Measurements from ENCODE around the gene ATAD2B.

The ATAD2B gene

GRCh38 chr2:23844905-23845304, 82.0 kb downstream of the ATAD2B start:
- no peaks in the 10 kb centered on the region for H3F3A ChIP-seq (ENCODE audit: insufficient read depth, low read length)
- H3K4me2 ChIP-seq (ENCODE audit: low read depth, low read length): no peak overlapping the region
- no peaks in the 10 kb centered on the region for H3K4me1 ChIP-seq (ENCODE audit: low read length)
- H3K9me3 ChIP-seq (replicated peaks; ENCODE audit: insufficient read depth, low read length): no peaks in the 10 kb centered on the region
- H3K27me3 ChIP-seq (replicated peaks; ENCODE audit: insufficient read depth, low read length): no peaks in the 10 kb centered on the region
- TF ChIP-seq EZH2 (optimal IDR thresholded peaks at IDR 0.05; ENCODE audit: low read depth, low read length) (no peak), EZH2phosphoT487 (IDR thresholded peaks at IDR 0.05; ENCODE audit: low read length) (no peak)
- TF ChIP-seq, protein P1, sequence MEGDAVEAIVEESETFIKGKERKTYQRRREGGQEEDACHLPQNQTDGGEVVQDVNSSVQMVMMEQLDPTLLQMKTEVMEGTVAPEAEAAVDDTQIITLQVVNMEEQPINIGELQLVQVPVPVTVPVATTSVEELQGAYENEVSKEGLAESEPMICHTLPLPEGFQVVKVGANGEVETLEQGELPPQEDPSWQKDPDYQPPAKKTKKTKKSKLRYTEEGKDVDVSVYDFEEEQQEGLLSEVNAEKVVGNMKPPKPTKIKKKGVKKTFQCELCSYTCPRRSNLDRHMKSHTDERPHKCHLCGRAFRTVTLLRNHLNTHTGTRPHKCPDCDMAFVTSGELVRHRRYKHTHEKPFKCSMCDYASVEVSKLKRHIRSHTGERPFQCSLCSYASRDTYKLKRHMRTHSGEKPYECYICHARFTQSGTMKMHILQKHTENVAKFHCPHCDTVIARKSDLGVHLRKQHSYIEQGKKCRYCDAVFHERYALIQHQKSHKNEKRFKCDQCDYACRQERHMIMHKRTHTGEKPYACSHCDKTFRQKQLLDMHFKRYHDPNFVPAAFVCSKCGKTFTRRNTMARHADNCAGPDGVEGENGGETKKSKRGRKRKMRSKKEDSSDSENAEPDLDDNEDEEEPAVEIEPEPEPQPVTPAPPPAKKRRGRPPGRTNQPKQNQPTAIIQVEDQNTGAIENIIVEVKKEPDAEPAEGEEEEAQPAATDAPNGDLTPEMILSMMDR (IDR thresholded peaks at IDR 0.05; ENCODE audit: low read length): no peak
- no peaks in the 10 kb centered on the region for H3K79me2 ChIP-seq (ENCODE audit: low read length)
- no peak overlapping the region for H3K9ac ChIP-seq (ENCODE audit: low read length)
- no peak overlapping the region for H3K4me3 ChIP-seq (ENCODE audit: low read length)
- H4K20me1 ChIP-seq (ENCODE audit: insufficient read depth, low read length): no peaks in the 10 kb centered on the region
- DNase-seq: no peak
- H2AFZ ChIP-seq (ENCODE audit: low read length): no peak overlapping the region
- no peaks in the 10 kb centered on the region for H3K9me2 ChIP-seq (replicated peaks; ENCODE audit: insufficient read depth, low read length)
- no peak overlapping the region for H3K27ac ChIP-seq (ENCODE audit: low read length)
- H3K36me3 ChIP-seq (replicated peaks; ENCODE audit: insufficient read depth, low read length): no peaks in the 10 kb centered on the region

DNA sequence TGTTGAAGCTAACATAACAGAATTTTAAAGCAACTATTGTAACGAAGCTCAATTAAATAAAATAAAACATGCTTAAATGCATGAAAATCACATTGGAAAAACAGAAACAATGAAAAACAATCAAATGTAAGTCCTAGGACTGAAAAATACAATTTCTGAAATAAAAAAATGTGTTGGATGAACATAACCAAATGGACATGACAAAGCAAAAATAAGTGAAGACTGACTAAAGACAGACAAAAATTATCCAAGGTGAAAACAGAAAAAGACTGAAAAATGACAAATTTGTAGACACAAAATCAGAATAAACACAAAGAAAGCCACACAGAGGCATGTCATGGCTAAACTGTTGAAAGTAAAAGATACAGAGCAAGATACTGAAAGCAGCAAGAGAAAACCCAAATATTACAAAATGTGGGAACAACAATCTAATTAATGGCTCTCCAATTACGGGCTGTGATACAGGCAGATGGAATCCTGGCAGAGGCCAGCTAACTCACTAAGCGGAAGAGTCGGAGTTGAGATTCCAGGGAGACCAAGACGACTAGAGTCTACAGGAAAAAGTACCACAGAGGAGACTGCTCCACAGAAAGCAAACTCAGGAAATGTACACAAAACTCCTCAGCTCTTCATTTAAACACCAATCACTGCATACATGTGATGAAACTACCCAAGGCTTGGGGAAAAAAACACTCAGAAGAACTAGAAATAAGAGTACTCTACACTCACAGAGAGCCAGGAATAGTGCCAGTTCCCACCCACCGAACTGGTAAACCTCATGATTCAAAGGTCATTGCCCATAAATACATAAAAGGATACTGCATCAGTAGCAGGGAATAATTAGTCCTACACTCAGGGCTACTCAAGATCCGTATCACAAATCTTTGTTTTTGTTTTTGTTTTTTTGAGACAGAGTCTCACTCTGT, 83.6 kb downstream of the ATAD2B start:
- Histone ChIP-seq H3F3A (ENCODE audit: insufficient read depth, low read length) (no peaks in the 10 kb centered on the region), H3K27me3 (replicated peaks; ENCODE audit: insufficient read depth, low read length) (no peaks in the 10 kb centered on the region), H3K36me3 (replicated peaks; ENCODE audit: insufficient read depth, low read length) (no peaks in the 10 kb centered on the region), H3K9ac (ENCODE audit: low read length) (no peak overlapping the region), H3K4me1 (ENCODE audit: low read length) (no peaks in the 10 kb centered on the region), H2AFZ (ENCODE audit: low read length) (no peak overlapping the region), H3K79me2 (ENCODE audit: low read length) (no peaks in the 10 kb centered on the region), H3K9me3 (replicated peaks; ENCODE audit: insufficient read depth, low read length) (no peaks in the 10 kb centered on the region), H3K27ac (ENCODE audit: low read length) (no peak overlapping the region), H4K20me1 (ENCODE audit: insufficient read depth, low read length) (no peaks in the 10 kb centered on the region), H3K4me2 (ENCODE audit: low read depth, low read length) (no peak overlapping the region), H3K9me2 (replicated peaks; ENCODE audit: insufficient read depth, low read length) (no peaks in the 10 kb centered on the region), H3K4me3 (ENCODE audit: low read length) (no peak overlapping the region)
- no peak for DNase-seq
- TF ChIP-seq, protein P1 (IDR thresholded peaks at IDR 0.05; ENCODE audit: low read length): no peak
- TF ChIP-seq EZH2 (optimal IDR thresholded peaks at IDR 0.05; ENCODE audit: low read depth, low read length) (no peak), EZH2phosphoT487 (IDR thresholded peaks at IDR 0.05; ENCODE audit: low read length) (no peak)

DNA sequence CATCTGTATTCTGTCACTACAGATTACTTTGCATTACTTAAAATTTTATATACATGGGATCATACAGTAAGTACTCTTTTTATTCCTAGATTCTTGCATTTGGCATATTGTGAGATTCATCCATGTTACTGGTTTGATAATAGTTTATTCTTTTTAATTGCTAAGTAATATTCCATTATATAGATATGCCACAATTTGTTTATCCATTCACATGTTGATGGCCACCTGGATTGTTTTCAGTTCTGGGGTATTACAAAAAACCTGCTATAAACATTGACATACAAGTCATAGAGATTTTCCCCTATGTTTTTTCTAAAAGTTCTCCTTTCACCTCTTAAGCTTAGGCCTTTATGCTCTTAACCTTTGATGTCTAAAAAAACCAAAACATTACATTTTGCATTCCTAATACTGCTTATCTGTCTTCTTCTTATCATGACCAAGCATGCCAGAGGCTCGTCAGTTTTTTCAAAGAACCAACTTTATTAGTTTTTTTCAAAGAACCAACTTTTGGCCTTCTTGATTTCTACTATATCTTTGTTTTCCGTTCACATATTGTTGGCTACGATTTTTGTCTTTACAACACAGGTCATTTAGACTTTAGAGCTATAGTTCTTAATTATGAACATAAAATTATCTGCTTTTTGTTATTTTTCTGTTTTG, 86.9 kb downstream of the ATAD2B start:
- Histone ChIP-seq H3K36me3 (replicated peaks; ENCODE audit: insufficient read depth, low read length) (no peaks in the 10 kb centered on the region), H3K27me3 (replicated peaks; ENCODE audit: insufficient read depth, low read length) (no peaks in the 10 kb centered on the region), H3K4me3 (ENCODE audit: low read length) (no peak overlapping the region), H3F3A (ENCODE audit: insufficient read depth, low read length) (no peaks in the 10 kb centered on the region), H3K9ac (ENCODE audit: low read length) (no peak overlapping the region), H3K9me2 (replicated peaks; ENCODE audit: insufficient read depth, low read length) (no peaks in the 10 kb centered on the region), H4K20me1 (ENCODE audit: insufficient read depth, low read length) (no peaks in the 10 kb centered on the region), H3K27ac (ENCODE audit: low read length) (no peak overlapping the region), H3K9me3 (replicated peaks; ENCODE audit: insufficient read depth, low read length) (no peaks in the 10 kb centered on the region), H3K79me2 (ENCODE audit: low read length) (no peaks in the 10 kb centered on the region), H3K4me1 (ENCODE audit: low read length) (no peaks in the 10 kb centered on the region), H2AFZ (ENCODE audit: low read length) (no peak overlapping the region), H3K4me2 (ENCODE audit: low read depth, low read length) (no peak overlapping the region)
- no peak for TF ChIP-seq EZH2phosphoT487 (IDR thresholded peaks at IDR 0.05; ENCODE audit: low read length)
- TF ChIP-seq EZH2 (optimal IDR thresholded peaks at IDR 0.05; ENCODE audit: low read depth, low read length): no peak
- TF ChIP-seq, protein P1 (IDR thresholded peaks at IDR 0.05; ENCODE audit: low read length): no peak
- DNase-seq: no peak
